ENCODE results near the gene INPP4B.

Gene INPP4B

DNA sequence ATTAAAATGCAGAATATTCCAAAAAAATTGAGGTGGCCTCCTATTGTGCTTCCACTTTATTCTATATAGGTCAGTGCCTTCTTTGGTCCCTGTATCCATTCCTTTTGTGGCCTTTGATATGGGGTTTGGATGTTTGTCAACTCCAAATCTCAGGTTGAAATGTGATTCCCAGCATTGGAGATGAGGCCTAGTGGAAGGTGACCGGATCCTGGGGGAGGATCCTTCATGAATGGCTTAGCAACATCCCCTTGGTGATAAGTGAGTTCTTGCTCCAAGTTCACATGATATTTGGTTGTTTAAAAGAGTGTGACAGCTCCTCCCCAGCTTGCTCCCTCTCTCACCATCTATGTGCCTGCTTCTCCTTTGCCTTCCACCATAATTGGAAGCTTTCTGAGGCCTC, 380.6 kb downstream of the INPP4B start:
- Histone ChIP-seq H3K4me3 (IDR thresholded peaks at IDR 0.05; ENCODE audit: insufficient read depth, low read depth, low read length) (no peak overlapping the region), H3K4me1 (ENCODE audit: low read depth, poor library complexity, severe bottlenecking) (no peaks in the 10 kb centered on the region), H4K20me1 (ENCODE audit: insufficient read depth) (no peaks in the 10 kb centered on the region), H3K36me3 (ENCODE audit: insufficient read depth) (no peaks in the 10 kb centered on the region), H3K79me2 (ENCODE audit: insufficient read depth, low read depth) (no peaks in the 10 kb centered on the region), H3K4me2 (no peak overlapping the region), H3K9ac (no peak overlapping the region), H2AFZ (ENCODE audit: low read depth) (no peak overlapping the region), H3K27me3 (ENCODE audit: insufficient read depth, low read depth) (no peaks in the 10 kb centered on the region), H3K27ac (no peak overlapping the region)
- TF ChIP-seq, protein P1, sequence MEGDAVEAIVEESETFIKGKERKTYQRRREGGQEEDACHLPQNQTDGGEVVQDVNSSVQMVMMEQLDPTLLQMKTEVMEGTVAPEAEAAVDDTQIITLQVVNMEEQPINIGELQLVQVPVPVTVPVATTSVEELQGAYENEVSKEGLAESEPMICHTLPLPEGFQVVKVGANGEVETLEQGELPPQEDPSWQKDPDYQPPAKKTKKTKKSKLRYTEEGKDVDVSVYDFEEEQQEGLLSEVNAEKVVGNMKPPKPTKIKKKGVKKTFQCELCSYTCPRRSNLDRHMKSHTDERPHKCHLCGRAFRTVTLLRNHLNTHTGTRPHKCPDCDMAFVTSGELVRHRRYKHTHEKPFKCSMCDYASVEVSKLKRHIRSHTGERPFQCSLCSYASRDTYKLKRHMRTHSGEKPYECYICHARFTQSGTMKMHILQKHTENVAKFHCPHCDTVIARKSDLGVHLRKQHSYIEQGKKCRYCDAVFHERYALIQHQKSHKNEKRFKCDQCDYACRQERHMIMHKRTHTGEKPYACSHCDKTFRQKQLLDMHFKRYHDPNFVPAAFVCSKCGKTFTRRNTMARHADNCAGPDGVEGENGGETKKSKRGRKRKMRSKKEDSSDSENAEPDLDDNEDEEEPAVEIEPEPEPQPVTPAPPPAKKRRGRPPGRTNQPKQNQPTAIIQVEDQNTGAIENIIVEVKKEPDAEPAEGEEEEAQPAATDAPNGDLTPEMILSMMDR (conservative IDR thresholded peaks at IDR 0.05; ENCODE audit: low read depth, low read length) = no peak

DNA sequence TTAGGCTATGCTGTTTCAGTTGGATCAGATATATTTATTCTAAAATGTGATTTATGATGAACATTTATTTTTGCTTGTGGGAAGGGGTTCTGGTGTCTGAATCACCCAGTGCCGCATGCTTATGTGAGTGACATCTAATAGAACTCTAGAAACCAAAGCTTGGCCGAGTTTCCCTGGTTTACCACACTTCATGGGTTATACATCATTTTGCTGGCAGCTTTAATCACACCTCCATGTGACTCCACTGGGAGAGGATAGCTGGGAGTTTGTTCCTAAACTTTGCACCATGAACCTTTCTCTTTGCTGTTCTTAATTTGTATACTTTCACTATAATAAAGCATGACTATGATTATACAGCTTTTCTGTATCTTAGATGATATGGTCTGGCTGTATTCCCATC, 382.9 kb downstream of the INPP4B start:
- H3K27me3 ChIP-seq (ENCODE audit: insufficient read depth, low read depth) = no peaks in the 10 kb centered on the region
- no peak overlapping the region for H3K9ac ChIP-seq
- TF ChIP-seq, protein P1 (conservative IDR thresholded peaks at IDR 0.05; ENCODE audit: low read depth, low read length) = no peak
- H3K27ac ChIP-seq = no peak overlapping the region
- no peaks in the 10 kb centered on the region for H3K36me3 ChIP-seq (ENCODE audit: insufficient read depth)
- no peak overlapping the region for H3K4me3 ChIP-seq (IDR thresholded peaks at IDR 0.05; ENCODE audit: insufficient read depth, low read depth, low read length)
- H3K4me1 ChIP-seq (ENCODE audit: low read depth, poor library complexity, severe bottlenecking) = no peaks in the 10 kb centered on the region
- H2AFZ ChIP-seq (ENCODE audit: low read depth) = no peak overlapping the region
- no peak overlapping the region for H3K4me2 ChIP-seq
- no peaks in the 10 kb centered on the region for H4K20me1 ChIP-seq (ENCODE audit: insufficient read depth)
- no peaks in the 10 kb centered on the region for H3K79me2 ChIP-seq (ENCODE audit: insufficient read depth, low read depth)

DNA sequence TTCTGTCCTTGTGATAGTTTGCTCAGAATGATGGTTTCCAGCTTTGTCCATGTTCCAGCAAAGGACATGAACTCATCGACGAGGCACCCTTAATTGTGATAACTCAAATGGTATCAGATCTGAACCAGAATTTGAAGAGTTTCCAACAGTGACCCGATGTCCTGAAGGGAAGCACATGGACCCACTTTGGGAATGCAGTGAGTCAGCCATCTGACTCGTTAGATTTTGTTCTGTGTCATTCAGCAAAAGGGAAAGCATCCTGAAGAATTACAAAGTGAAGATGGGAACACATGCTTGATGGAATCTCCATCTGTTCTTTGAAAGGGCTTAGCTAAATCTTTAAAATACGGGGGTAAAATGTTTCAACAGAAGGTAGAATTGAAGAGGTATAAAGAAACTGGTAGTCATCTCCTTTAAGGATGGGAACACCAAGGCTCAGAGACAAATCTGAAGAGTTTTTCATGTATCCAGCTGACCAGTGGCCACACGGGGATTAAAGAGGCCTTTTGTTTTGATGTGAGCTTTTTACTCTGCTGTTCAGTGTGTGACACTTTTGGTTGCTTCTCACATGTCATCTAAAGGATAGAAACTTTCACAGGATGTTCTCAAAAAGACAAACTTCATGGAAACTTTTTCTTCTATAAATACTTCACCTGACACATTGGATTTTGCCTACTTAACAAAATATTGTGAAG, 393.8 kb downstream of the INPP4B start:
- H3K79me2 ChIP-seq (ENCODE audit: insufficient read depth, low read depth) = no peaks in the 10 kb centered on the region
- no peaks in the 10 kb centered on the region for H4K20me1 ChIP-seq (ENCODE audit: insufficient read depth)
- H3K27ac ChIP-seq = no peak overlapping the region
- no peak overlapping the region for H3K9ac ChIP-seq
- no peaks in the 10 kb centered on the region for H3K4me1 ChIP-seq (ENCODE audit: low read depth, poor library complexity, severe bottlenecking)
- H3K4me3 ChIP-seq (IDR thresholded peaks at IDR 0.05; ENCODE audit: insufficient read depth, low read depth, low read length) = no peak overlapping the region
- H3K36me3 ChIP-seq (ENCODE audit: insufficient read depth) = no peaks in the 10 kb centered on the region
- H2AFZ ChIP-seq (ENCODE audit: low read depth) = no peak overlapping the region
- H3K27me3 ChIP-seq (ENCODE audit: insufficient read depth, low read depth) = no peaks in the 10 kb centered on the region
- no peak overlapping the region for H3K4me2 ChIP-seq
- TF ChIP-seq, protein P1 (conservative IDR thresholded peaks at IDR 0.05; ENCODE audit: low read depth, low read length) = no peak

DNA sequence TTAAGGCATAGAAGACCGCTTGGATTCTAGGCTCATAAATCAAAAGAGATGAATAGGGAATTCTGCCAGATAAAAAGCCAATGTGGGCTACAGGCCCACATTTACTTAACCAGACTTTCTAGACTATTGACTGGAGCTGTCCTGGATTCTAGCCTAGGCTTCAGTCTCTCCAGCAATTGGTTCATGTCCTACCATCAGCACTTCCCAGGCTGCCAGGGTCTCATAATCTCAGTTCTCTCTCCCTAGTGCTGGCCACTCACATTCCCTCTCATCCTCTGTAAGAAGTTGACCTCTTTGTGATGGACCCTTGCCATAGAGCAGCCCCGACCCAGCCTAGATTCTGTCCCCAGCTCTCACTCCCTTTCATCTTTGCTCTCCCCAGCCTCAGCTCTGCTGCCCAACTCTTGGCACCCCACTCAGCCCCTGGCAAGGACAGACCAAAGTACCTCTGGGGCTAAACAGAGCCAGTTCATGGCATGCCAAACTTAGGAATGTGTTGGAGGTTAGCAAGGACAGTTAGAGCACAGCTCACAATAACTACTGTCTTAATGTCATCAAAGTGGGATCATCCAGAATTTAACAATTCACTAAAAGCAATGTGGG, 396.2 kb downstream of the INPP4B start:
- Histone ChIP-seq H2AFZ (ENCODE audit: low read depth) (no peak overlapping the region), H3K27me3 (ENCODE audit: insufficient read depth, low read depth) (no peaks in the 10 kb centered on the region), H4K20me1 (ENCODE audit: insufficient read depth) (no peaks in the 10 kb centered on the region), H3K4me1 (ENCODE audit: low read depth, poor library complexity, severe bottlenecking) (no peaks in the 10 kb centered on the region), H3K9ac (no peak overlapping the region), H3K4me3 (IDR thresholded peaks at IDR 0.05; ENCODE audit: insufficient read depth, low read depth, low read length) (no peak overlapping the region), H3K79me2 (ENCODE audit: insufficient read depth, low read depth) (no peaks in the 10 kb centered on the region), H3K36me3 (ENCODE audit: insufficient read depth) (no peaks in the 10 kb centered on the region), H3K4me2 (no peak overlapping the region), H3K27ac (no peak overlapping the region)
- TF ChIP-seq, protein P1 (conservative IDR thresholded peaks at IDR 0.05; ENCODE audit: low read depth, low read length) = no peak

All from KMS-11 (cell line).